ENCODE measurements around the gene LIF.

Gene LIF

DNA sequence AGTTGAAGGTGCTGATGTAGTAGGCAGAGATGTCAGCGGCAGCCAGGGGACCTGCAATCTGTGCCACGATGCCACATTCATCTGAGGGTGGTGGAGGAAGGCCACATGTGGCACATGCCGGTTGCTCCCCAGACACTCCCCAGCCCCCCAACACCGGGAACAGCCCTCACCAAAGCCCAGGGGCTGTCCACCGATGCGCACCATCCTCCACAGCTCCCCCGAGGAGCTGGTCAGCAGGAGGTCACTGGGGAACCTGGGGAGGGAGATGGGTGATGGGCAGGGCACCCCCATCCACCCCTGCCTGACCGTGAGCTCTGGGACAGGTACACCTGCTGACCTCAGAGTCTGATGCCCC lies 39.3 kb upstream of the LIF start:
- no peaks in the 10 kb centered on the region for H4K20me1 ChIP-seq (ENCODE audit: low read depth, low read length)
- H3K79me2 ChIP-seq (ENCODE audit: insufficient read depth, low read length) = no peaks in the 10 kb centered on the region
- no peak overlapping the region for H3K9ac ChIP-seq (ENCODE audit: low read length)
- no peaks in the 10 kb centered on the region for H3K27me3 ChIP-seq (ENCODE audit: low read length)
- TF ChIP-seq, protein P1, sequence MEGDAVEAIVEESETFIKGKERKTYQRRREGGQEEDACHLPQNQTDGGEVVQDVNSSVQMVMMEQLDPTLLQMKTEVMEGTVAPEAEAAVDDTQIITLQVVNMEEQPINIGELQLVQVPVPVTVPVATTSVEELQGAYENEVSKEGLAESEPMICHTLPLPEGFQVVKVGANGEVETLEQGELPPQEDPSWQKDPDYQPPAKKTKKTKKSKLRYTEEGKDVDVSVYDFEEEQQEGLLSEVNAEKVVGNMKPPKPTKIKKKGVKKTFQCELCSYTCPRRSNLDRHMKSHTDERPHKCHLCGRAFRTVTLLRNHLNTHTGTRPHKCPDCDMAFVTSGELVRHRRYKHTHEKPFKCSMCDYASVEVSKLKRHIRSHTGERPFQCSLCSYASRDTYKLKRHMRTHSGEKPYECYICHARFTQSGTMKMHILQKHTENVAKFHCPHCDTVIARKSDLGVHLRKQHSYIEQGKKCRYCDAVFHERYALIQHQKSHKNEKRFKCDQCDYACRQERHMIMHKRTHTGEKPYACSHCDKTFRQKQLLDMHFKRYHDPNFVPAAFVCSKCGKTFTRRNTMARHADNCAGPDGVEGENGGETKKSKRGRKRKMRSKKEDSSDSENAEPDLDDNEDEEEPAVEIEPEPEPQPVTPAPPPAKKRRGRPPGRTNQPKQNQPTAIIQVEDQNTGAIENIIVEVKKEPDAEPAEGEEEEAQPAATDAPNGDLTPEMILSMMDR (IDR thresholded peaks at IDR 0.05; ENCODE audit: insufficient read depth, low read length, poor library complexity, severe bottlenecking) = no peak
- TF ChIP-seq EZH2phosphoT487 (conservative IDR thresholded peaks at IDR 0.05; ENCODE audit: low read length) = no peak
- no peak overlapping the region for H3K27ac ChIP-seq (ENCODE audit: low read depth, low read length)
- no peaks in the 10 kb centered on the region for H3K9me2 ChIP-seq (replicated peaks; ENCODE audit: insufficient read depth, low read length)
- no peak overlapping the region for H2AFZ ChIP-seq (ENCODE audit: low read depth, low read length, severe bottlenecking)
- peaks cover 5% of the 10 kb centered on the region; the same call in 1 of the 2 replicates for H3F3A ChIP-seq (ENCODE audit: insufficient read depth)
- no peak overlapping the region for H3K4me3 ChIP-seq (ENCODE audit: insufficient read depth, low read length, poor library complexity, severe bottlenecking)
- no peaks in the 10 kb centered on the region for H3K9me3 ChIP-seq (ENCODE audit: insufficient read depth, low read length)
- no peaks in the 10 kb centered on the region for H3K36me3 ChIP-seq (ENCODE audit: low read length)
- no peak overlapping the region for H3K4me2 ChIP-seq (ENCODE audit: low read depth, low read length, poor library complexity, severe bottlenecking)

- Histone ChIP-seq H3K4me2 (ENCODE audit: low read depth, low read length, poor library complexity, severe bottlenecking) (no peak overlapping the region), H3K27me3 (ENCODE audit: low read length) (no peaks in the 10 kb centered on the region), H3K27ac (ENCODE audit: low read depth, low read length) (no peak overlapping the region)
These were observed 38.8 kb upstream of the LIF start for GRCh38 chr22:30285176-30285845.

GRCh38 chr22:30284666-30285065 lies 38.1 kb upstream of the LIF start:
- Histone ChIP-seq H3K9me2 (replicated peaks; ENCODE audit: insufficient read depth, low read length) (no peaks in the 10 kb centered on the region), H3K9ac (ENCODE audit: low read length) (no peak overlapping the region)
- no peak for TF ChIP-seq EZH2phosphoT487 (conservative IDR thresholded peaks at IDR 0.05; ENCODE audit: low read length)
- TF ChIP-seq, protein P1 (IDR thresholded peaks at IDR 0.05; ENCODE audit: insufficient read depth, low read length, poor library complexity, severe bottlenecking) = no peak

More at GRCh38 chr22:30285176-30285845, 38.8 kb upstream of the LIF start:
- H3K9ac ChIP-seq (ENCODE audit: low read length) = no peak overlapping the region
- no peaks in the 10 kb centered on the region for H4K20me1 ChIP-seq (ENCODE audit: low read depth, low read length)
- no peak overlapping the region for H3K4me3 ChIP-seq (ENCODE audit: insufficient read depth, low read length, poor library complexity, severe bottlenecking)
- TF ChIP-seq EZH2phosphoT487 (conservative IDR thresholded peaks at IDR 0.05; ENCODE audit: low read length) = no peak
- TF ChIP-seq, protein P1 (IDR thresholded peaks at IDR 0.05; ENCODE audit: insufficient read depth, low read length, poor library complexity, severe bottlenecking) = no peak
- no peaks in the 10 kb centered on the region for H3K9me3 ChIP-seq (ENCODE audit: insufficient read depth, low read length)
- H2AFZ ChIP-seq (ENCODE audit: low read depth, low read length, severe bottlenecking) = no peak overlapping the region
- H3K79me2 ChIP-seq (ENCODE audit: insufficient read depth, low read length) = no peaks in the 10 kb centered on the region
- peaks cover 5% of the 10 kb centered on the region; the same call in 1 of the 2 replicates for H3F3A ChIP-seq (ENCODE audit: insufficient read depth)
- no peaks in the 10 kb centered on the region for H3K9me2 ChIP-seq (replicated peaks; ENCODE audit: insufficient read depth, low read length)
- no peaks in the 10 kb centered on the region for H3K36me3 ChIP-seq (ENCODE audit: low read length)

More at GRCh38 chr22:30284666-30285065, 38.1 kb upstream of the LIF start:
- Histone ChIP-seq H3K9me3 (ENCODE audit: insufficient read depth, low read length) (no peaks in the 10 kb centered on the region), H3K4me2 (ENCODE audit: low read depth, low read length, poor library complexity, severe bottlenecking) (no peak overlapping the region), H3F3A (ENCODE audit: insufficient read depth) (peaks cover 1% of the 10 kb centered on the region; the same call in 1 of the 2 replicates), H3K36me3 (ENCODE audit: low read length) (no peaks in the 10 kb centered on the region), H2AFZ (ENCODE audit: low read depth, low read length, severe bottlenecking) (no peak overlapping the region), H4K20me1 (ENCODE audit: low read depth, low read length) (no peaks in the 10 kb centered on the region), H3K4me3 (ENCODE audit: insufficient read depth, low read length, poor library complexity, severe bottlenecking) (no peak overlapping the region), H3K27me3 (ENCODE audit: low read length) (no peaks in the 10 kb centered on the region), H3K79me2 (ENCODE audit: insufficient read depth, low read length) (no peaks in the 10 kb centered on the region), H3K27ac (ENCODE audit: low read depth, low read length) (no peak overlapping the region)
